Right lobe of liver (tissue), 4 donors: ENCODE measurements around the gene CDH26.

ENCODE experiments used
- POLR2A ChIP-seq: fragments of 450-650 bp; IDR thresholded peaks from one replicate; pipeline ENCODE4 v1.6.1; 2017; ENCODE audit warnings: antibody characterized with exemption, mild to moderate bottlenecking
- TF ChIP-seq, protein P1 (sequence below), 4 donors: fragments of 200-600 bp in 3 of 4; fragments of 450-650 bp in 1 of 4; IDR thresholded peaks; one replicate each; pipeline versions ENCODE4 v1.5.1 to v1.8.0; 2016 to 2022; ENCODE audit warnings: antibody characterized with exemption in 4 of 4, mild to moderate bottlenecking in 2 of 4
- donor health status: DM: no; HTN: no; CAD: no.
- donor health status: DM: no; HTN: no; CAD: no.
- donor health status: DM: no; HTN: yes; CAD: no.

DNA sequence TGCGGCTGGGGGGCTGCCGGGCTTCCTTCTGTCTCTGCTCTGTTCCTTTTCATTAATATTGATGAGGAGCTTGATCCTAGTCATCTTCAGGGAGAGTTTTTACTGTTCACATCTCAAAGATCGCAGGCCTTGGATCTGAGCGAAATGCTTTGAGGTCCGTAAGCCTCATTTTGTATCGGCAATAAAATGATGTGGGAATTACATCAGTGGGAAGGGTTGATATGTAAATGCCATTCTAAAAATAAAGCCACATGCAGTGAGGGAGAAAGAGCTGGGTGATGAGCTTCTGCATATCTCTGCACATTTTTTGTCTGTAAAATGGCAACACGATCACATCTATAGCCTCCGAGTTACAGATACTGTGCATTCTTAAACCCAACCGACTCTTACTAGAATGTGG, 24.9 kb downstream of the CDH26 start:
- TF ChIP-seq POLR2A = no peak
- TF ChIP-seq, protein P1, sequence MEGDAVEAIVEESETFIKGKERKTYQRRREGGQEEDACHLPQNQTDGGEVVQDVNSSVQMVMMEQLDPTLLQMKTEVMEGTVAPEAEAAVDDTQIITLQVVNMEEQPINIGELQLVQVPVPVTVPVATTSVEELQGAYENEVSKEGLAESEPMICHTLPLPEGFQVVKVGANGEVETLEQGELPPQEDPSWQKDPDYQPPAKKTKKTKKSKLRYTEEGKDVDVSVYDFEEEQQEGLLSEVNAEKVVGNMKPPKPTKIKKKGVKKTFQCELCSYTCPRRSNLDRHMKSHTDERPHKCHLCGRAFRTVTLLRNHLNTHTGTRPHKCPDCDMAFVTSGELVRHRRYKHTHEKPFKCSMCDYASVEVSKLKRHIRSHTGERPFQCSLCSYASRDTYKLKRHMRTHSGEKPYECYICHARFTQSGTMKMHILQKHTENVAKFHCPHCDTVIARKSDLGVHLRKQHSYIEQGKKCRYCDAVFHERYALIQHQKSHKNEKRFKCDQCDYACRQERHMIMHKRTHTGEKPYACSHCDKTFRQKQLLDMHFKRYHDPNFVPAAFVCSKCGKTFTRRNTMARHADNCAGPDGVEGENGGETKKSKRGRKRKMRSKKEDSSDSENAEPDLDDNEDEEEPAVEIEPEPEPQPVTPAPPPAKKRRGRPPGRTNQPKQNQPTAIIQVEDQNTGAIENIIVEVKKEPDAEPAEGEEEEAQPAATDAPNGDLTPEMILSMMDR (IDR thresholded peaks at IDR 0.05) = no peak
